HEK293 (cell line): Measurements from ENCODE around the gene KCTD2.

Experiments
- CTCF ChIA-PET: fragments of 350-600 bp; formaldehyde crosslinking; extraction: SDS; loops from one replicate; lab custom pipeline; 2021; ENCODE audit warnings: antibody characterized with exemption; lab: Yijun Ruan, JAX
- POLR2A ChIA-PET: fragments of 300-600 bp; formaldehyde crosslinking; extraction: SDS; loops from one replicate; lab custom pipeline; 2020; ENCODE audit warnings: antibody characterized with exemption, inconsistent platforms; lab: Yijun Ruan, JAX
- H3K27ac ChIP-seq: fragments of 200-500 bp; sonication (Bioruptor generic); 2 replicates; pipeline ENCODE4 v1.5.1; 2014; ENCODE audit warnings: low read depth, low read length, control low read depth, inconsistent platforms; ENCODE audit errors: extremely low read depth
- H3K36me3 ChIP-seq, 2 experiments: fragments of 200-500 bp in 1 of 2; sonication (Bioruptor generic) in 1 of 2; 1 replicate in 1 of 2; 2 replicates in 1 of 2; pipeline ENCODE4 v1.5.1; 2014 to 2017; ENCODE audit warnings: inconsistent platforms in 2 of 2, low read length in 2 of 2; ENCODE audit not compliant: control insufficient read depth in 2 of 2, insufficient read depth in 1 of 2
- H3K4me1 ChIP-seq: fragments of 200-500 bp; sonication (Bioruptor generic); 2 replicates; pipeline ENCODE4 v1.5.1; 2014; ENCODE audit warnings: mild to moderate bottlenecking, low read length, inconsistent platforms; ENCODE audit not compliant: control insufficient read depth, insufficient read depth
- H3K4me3 ChIP-seq: 2 replicates; pipeline ENCODE4 v1.5.1; 2011; ENCODE audit warnings: low read depth, mild to moderate bottlenecking, control low read depth, low read length, moderate library complexity
- H3K9me3 ChIP-seq: fragments of 200-500 bp; sonication (Bioruptor generic); 2 replicates; pipeline ENCODE4 v1.5.1; 2014; ENCODE audit warnings: low read depth, low read length, inconsistent platforms; ENCODE audit not compliant: control insufficient read depth, insufficient read depth
- BCL11B ChIP-seq: fragments of 450-650 bp; formaldehyde crosslinking; IDR thresholded peaks from 2 replicates; pipeline ENCODE4 v1.5.1; 2016; ENCODE audit warnings: low read depth, missing biosample characterization, missing genetic modification characterization
- HIC1 ChIP-seq: fragments of 450-650 bp; formaldehyde crosslinking; IDR thresholded peaks from 2 replicates; pipeline ENCODE4 v1.5.1; 2016; ENCODE audit warnings: missing biosample characterization, missing genetic modification characterization
- KLF8 ChIP-seq: fragments of 450-650 bp; formaldehyde crosslinking; IDR thresholded peaks from 2 replicates; pipeline ENCODE4 v1.5.1; 2016; ENCODE audit warnings: missing biosample characterization, missing genetic modification characterization
- MYNN ChIP-seq: fragments of 450-650 bp; formaldehyde crosslinking; IDR thresholded peaks from 2 replicates; pipeline ENCODE4 v1.5.1; 2016; ENCODE audit warnings: missing biosample characterization, missing genetic modification characterization, borderline replicate concordance
- SCRT2 ChIP-seq: fragments of 450-650 bp; formaldehyde crosslinking; IDR thresholded peaks from 2 replicates; pipeline ENCODE4 v1.5.1; 2016; ENCODE audit warnings: missing biosample characterization, missing genetic modification characterization
- SETDB1 ChIP-seq: IDR thresholded peaks from one replicate; pipeline ENCODE4 v1.6.1; 2017; ENCODE audit warnings: mild to moderate bottlenecking, low read length, moderate library complexity, mixed read lengths; ENCODE audit not compliant: insufficient read length
- TRIM28 ChIP-seq: IDR thresholded peaks from 2 replicates; pipeline ENCODE4 v1.6.1; 2011; ENCODE audit warnings: low read length, control low read depth, borderline replicate concordance
- ZBTB11 ChIP-seq: fragments of 450-650 bp; formaldehyde crosslinking; conservative IDR thresholded peaks from 2 replicates; pipeline ENCODE4 v1.5.1; 2016; ENCODE audit warnings: low read depth, missing biosample characterization, missing genetic modification characterization
- ZBTB17 ChIP-seq: fragments of 450-650 bp; formaldehyde crosslinking; IDR thresholded peaks from 2 replicates; pipeline ENCODE4 v1.5.1; 2016; ENCODE audit warnings: missing biosample characterization, missing genetic modification characterization
- ZBTB21 ChIP-seq: fragments of 450-650 bp; formaldehyde crosslinking; IDR thresholded peaks from 2 replicates; pipeline ENCODE4 v1.5.1; 2017; ENCODE audit warnings: missing biosample characterization, missing genetic modification characterization
- ZBTB44 ChIP-seq: fragments of 450-650 bp; IDR thresholded peaks from 2 replicates; pipeline ENCODE4 v1.5.1; 2018; ENCODE audit warnings: missing biosample characterization, mild to moderate bottlenecking, missing genetic modification characterization
- ZFP3 ChIP-seq: fragments of 450-650 bp; formaldehyde crosslinking; IDR thresholded peaks from 2 replicates; pipeline ENCODE4 v1.5.1; 2016; ENCODE audit warnings: low read depth, missing biosample characterization, missing genetic modification characterization
- ZNF10 ChIP-seq: fragments of 450-650 bp; formaldehyde crosslinking; IDR thresholded peaks from 2 replicates; pipeline ENCODE4 v1.5.1; 2017; ENCODE audit warnings: missing biosample characterization, missing genetic modification characterization
- ZNF112 ChIP-seq: fragments of 450-650 bp; formaldehyde crosslinking; IDR thresholded peaks from 2 replicates; pipeline ENCODE4 v1.5.0; 2017; ENCODE audit warnings: missing biosample characterization, missing genetic modification characterization
- ZNF114 ChIP-seq: fragments of 450-650 bp; formaldehyde crosslinking; IDR thresholded peaks from 2 replicates; pipeline ENCODE4 v1.5.0; 2017; ENCODE audit warnings: missing biosample characterization, missing genetic modification characterization
- ZNF155 ChIP-seq: fragments of 450-650 bp; formaldehyde crosslinking; IDR thresholded peaks from 2 replicates; pipeline ENCODE4 v1.5.1; 2016; ENCODE audit warnings: missing biosample characterization, missing genetic modification characterization
- ZNF174 ChIP-seq: fragments of 450-650 bp; formaldehyde crosslinking; IDR thresholded peaks from 2 replicates; pipeline ENCODE4 v1.5.0; 2017; ENCODE audit warnings: missing biosample characterization, mild to moderate bottlenecking, missing genetic modification characterization
- ZNF2 ChIP-seq: fragments of 450-650 bp; formaldehyde crosslinking; IDR thresholded peaks from 2 replicates; pipeline ENCODE4 v1.5.1; 2016; ENCODE audit warnings: missing biosample characterization, missing genetic modification characterization
- ZNF394 ChIP-seq: fragments of 450-650 bp; formaldehyde crosslinking; IDR thresholded peaks from 2 replicates; pipeline ENCODE4 v1.5.1; 2016; ENCODE audit warnings: missing biosample characterization, missing genetic modification characterization, mild to moderate bottlenecking, moderate library complexity, borderline replicate concordance
- ZNF555 ChIP-seq: fragments of 450-650 bp; formaldehyde crosslinking; conservative IDR thresholded peaks from 2 replicates; pipeline ENCODE4 v1.5.1; 2017; ENCODE audit warnings: missing biosample characterization, mild to moderate bottlenecking, missing genetic modification characterization, inconsistent platforms
- ZNF626 ChIP-seq: fragments of 450-650 bp; sonication (Bioruptor Pico); formaldehyde crosslinking; IDR thresholded peaks from 2 replicates; pipeline ENCODE4 v1.5.1; 2018; ENCODE audit warnings: missing biosample characterization, missing genetic modification characterization, inconsistent platforms
- ZNF629 ChIP-seq: fragments of 450-650 bp; formaldehyde crosslinking; IDR thresholded peaks from 2 replicates; pipeline ENCODE4 v1.5.1; 2017; ENCODE audit warnings: missing biosample characterization, missing genetic modification characterization
- ZNF660 ChIP-seq: fragments of 450-650 bp; IDR thresholded peaks from 2 replicates; pipeline ENCODE4 v1.5.1; 2018; ENCODE audit warnings: missing biosample characterization, mild to moderate bottlenecking, missing genetic modification characterization
- ZNF677 ChIP-seq: fragments of 450-650 bp; IDR thresholded peaks from 2 replicates; pipeline ENCODE4 v1.5.0; 2018; ENCODE audit warnings: missing biosample characterization, mild to moderate bottlenecking, missing genetic modification characterization, moderate library complexity
- ZNF701 ChIP-seq: fragments of 450-650 bp; formaldehyde crosslinking; IDR thresholded peaks from 2 replicates; pipeline ENCODE4 v1.5.1; 2016; ENCODE audit warnings: missing biosample characterization, missing genetic modification characterization
- ZNF707 ChIP-seq: fragments of 450-650 bp; formaldehyde crosslinking; IDR thresholded peaks from 2 replicates; pipeline ENCODE4 v1.5.1; 2016; ENCODE audit warnings: missing biosample characterization, missing genetic modification characterization
- ZNF76 ChIP-seq: fragments of 450-650 bp; formaldehyde crosslinking; IDR thresholded peaks from 2 replicates; pipeline ENCODE4; 2016; ENCODE audit warnings: low read depth, missing biosample characterization, missing genetic modification characterization, borderline replicate concordance
- ZNF776 ChIP-seq: fragments of 450-650 bp; formaldehyde crosslinking; IDR thresholded peaks from 2 replicates; pipeline ENCODE4 v1.5.0; 2017; ENCODE audit warnings: missing biosample characterization, missing genetic modification characterization, borderline replicate concordance
- ZNF830 ChIP-seq: fragments of 450-650 bp; IDR thresholded peaks from 2 replicates; pipeline ENCODE4 v1.5.0; 2018; ENCODE audit warnings: missing biosample characterization, missing genetic modification characterization, low read depth, mild to moderate bottlenecking, moderate library complexity
- ZNF837 ChIP-seq: fragments of 450-650 bp; formaldehyde crosslinking; IDR thresholded peaks from 2 replicates; pipeline ENCODE4 v1.5.1; 2016; ENCODE audit warnings: missing biosample characterization, missing genetic modification characterization
- ZSCAN16 ChIP-seq: fragments of 450-650 bp; formaldehyde crosslinking; IDR thresholded peaks from 2 replicates; pipeline ENCODE4 v1.5.1; 2016; ENCODE audit warnings: missing biosample characterization, missing genetic modification characterization
- ZXDB ChIP-seq: fragments of 450-650 bp; formaldehyde crosslinking; IDR thresholded peaks from 2 replicates; pipeline ENCODE4 v1.5.1; 2016; ENCODE audit warnings: missing biosample characterization, missing genetic modification characterization

KCTD2 gene

GRCh38 chr17:75003957-75004355, 43.1 kb upstream of the KCTD2 start:
- Histone ChIP-seq H3K4me3 (no peak overlapping the region), H3K27ac (no peak overlapping the region), H3K4me1 (peaks cover under 1% of the 10 kb centered on the region; the same call in 1 of the 2 replicates), H3K9me3 (no peaks in the 10 kb centered on the region), H3K36me3 (peaks cover 11 to 49% of the 10 kb centered on the region in 2 experiments; a peak in 2 of 3 replicates)
- CTCF ChIA-PET = interaction anchor here (0.6 kb wide), 1 partner anchor 46 kb away, joined by 4 read pairs; no protein-coding TSS in a partner anchor
- POLR2A ChIA-PET = interaction anchor here (2.1 kb wide), 1 partner anchor 8 kb away, joined by 12 read pairs; the partner anchor contains the start of gene MRPL58
- TF ChIP-seq ZBTB17 (tag by site-specific recombination) (no peak), ZBTB44 (tag by site-specific recombination) (no peak), KLF8 (no peak), ZNF114 (no peak), SETDB1 (no peak), ZNF112 (tag by site-specific recombination) (no peak), ZNF837 (tag by site-specific recombination) (no peak), ZNF707 (tag by site-specific recombination) (no peak), ZNF10 (tag by site-specific recombination) (no peak), ZSCAN16 (tag by site-specific recombination) (no peak), ZNF155 (no peak), BCL11B (no peak), ZNF677 (tag by site-specific recombination) (no peak), ZXDB (tag by site-specific recombination) (no peak), SCRT2 (no peak), HIC1 (tag by site-specific recombination) (no peak), ZNF701 (tag by site-specific recombination) (no peak), ZNF2 (tag by site-specific recombination) (no peak)

- H3K4me3 ChIP-seq = no peak overlapping the region
- H3K9me3 ChIP-seq = no peaks in the 10 kb centered on the region
- POLR2A ChIA-PET = interaction anchor here (0.6 to 2.1 kb wide), 2 partner anchors 8 to 17 kb away, joined by 3 to 12 read pairs; partner anchors contain the start of genes CDR2L and MRPL58
- H3K27ac ChIP-seq = no peak overlapping the region
- H3K4me1 ChIP-seq = peaks cover 5% of the 10 kb centered on the region; the same call in 1 of the 2 replicates
- peaks cover 11 to 47% of the 10 kb centered on the region in 2 experiments; a peak in 2 of 3 replicates for H3K36me3 ChIP-seq
- CTCF ChIA-PET = interaction anchor here (0.6 kb wide), 2 partner anchors 47 to 79 kb away, joined by 3 to 4 read pairs; no protein-coding TSS in a partner anchor
- TF ChIP-seq ZBTB21 (tag by site-specific recombination) (no peak), ZNF174 (tag by site-specific recombination) (no peak), MYNN (tag by site-specific recombination) (no peak), ZNF830 (tag by site-specific recombination) (no peak), ZNF555 (tag by site-specific recombination) (no peak), ZBTB11 (tag by site-specific recombination) (no peak), ZNF629 (tag by site-specific recombination) (no peak), ZNF776 (no peak), ZNF626 (no peak), ZNF660 (no peak), ZNF76 (no peak), TRIM28 (no peak), ZFP3 (tag by site-specific recombination) (no peak), ZNF394 (tag by site-specific recombination) (no peak), SETDB1 (no peak)
These were observed 42.7 kb upstream of the KCTD2 start for GRCh38 chr17:75004371-75004770.
